Fibroblast of gingiva (primary cell): ENCODE results near the gene KNDC1.
"Not testable (repeated sequence)": the region's sequence is repeated elsewhere in the genome, so short reads cannot be mapped to it uniquely, and the experiment has no call there.

ENCODE experiments used
- DNase-seq: peaks from one replicate; pipeline ENCODE4 v3.0.0-alpha.2; 2011; ENCODE audit warnings: low read depth

Gene KNDC1

DNA sequence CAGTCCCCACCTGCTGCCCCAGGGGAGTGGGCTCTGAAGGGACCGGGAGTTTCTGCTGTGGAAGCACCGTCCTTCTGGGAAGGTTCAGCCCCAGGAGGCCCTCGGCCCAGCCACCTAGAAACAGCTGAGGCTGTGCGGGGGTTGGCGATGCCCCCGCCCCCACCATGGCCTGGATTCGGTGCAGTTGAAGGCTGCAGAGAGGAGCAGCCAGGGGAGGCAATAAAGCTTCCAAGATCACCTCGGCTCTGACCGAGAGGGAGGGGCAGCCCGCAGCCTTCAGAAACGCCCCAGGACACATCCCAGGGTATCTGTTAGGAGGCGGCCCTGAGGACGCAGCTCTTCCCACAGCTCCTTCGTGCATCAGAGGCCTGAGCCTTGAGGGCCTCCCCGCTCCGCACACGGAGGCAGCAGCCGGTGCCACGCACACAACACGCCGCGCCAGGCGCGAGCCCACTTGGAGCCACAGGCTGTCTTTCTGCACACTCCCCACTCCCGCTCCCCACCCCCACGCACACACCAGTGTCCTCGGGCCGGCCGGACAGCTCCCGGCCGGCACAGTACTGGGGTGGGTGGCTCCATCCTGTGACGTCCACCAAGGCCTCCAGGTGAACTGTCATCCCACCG, 1.6 kb downstream of the KNDC1 start:
- DNase-seq = no peak

DNA sequence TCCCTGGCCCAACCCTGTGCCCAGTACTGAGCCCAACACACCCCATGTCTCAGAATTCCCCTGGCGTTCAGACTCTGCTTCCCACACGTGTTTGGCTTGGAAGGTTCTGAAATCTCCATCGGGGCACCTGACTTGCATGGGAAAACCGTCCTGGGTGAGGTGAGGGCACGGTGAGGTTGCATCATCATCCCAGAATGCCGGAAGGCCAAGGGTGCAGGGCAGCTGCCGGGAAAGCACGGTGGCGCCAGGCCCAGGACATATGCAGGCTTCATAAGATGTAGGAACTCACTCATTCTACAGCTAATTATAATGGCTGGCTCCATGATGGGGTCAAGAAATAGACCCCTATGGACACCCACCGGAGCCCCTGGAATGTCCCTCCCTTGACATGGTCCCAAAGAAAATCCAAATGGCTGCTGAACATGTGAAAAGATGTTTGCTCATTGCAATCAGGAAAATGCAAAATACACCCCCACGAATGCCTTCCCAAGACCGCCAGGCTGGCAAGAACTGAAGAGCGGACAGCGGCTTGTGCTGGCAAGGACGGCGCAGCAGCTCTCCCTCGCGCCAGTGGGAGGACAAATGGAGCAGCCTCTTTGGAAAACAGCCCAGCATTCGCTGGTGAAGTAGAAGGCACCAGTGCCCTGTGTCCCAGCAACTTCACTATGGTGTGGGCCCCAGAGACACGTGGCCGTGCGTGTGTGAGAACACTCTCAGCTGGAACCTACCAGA, 2.3 kb downstream of the KNDC1 start:
- no peak for DNase-seq

DNA sequence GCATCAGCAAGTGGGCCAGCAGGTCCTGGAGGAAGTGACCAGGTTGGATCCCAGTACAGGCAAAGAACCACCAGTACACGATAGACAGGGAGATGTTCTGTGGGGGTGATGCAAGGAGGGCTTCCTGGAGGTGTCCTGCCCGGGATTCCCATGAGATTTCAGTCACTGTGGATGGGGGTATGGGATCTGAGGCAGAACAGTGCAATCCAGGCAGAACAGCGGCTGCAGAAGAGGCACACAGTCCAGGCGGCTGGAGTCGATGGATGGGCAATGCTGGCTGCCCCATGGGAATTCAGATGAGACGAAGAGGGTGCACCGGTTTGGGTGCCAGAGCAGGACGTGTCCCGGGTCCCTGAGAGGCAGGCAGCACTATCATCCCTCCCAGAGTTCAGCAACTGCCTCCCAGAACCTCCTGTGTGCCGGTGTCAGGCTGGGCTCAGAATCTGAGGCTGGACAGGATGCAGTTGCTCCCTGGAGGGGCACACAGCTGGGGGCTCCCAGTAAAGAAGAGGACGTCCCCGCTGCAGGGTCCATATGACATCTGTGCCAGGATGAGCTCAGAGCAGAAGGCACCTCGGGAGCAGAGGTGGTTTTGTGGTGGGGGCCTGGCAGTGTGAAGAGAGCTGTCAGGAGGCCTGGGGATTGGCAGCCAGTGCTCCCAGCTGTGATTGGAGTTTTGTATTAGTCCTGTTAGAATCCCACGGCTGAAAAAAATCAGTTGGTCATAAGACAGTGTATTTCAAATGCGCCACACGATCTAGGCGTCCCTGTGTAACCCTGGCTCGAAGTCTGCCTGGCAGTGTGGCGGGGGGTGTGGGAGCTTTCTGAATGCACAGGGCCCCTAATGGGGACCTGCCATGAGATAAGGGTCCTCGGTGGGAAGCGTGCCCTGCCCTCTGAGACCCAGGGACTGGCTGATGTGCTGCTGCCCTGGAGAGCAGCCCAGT, 3.2 kb downstream of the KNDC1 start:
- no peak for DNase-seq

DNA sequence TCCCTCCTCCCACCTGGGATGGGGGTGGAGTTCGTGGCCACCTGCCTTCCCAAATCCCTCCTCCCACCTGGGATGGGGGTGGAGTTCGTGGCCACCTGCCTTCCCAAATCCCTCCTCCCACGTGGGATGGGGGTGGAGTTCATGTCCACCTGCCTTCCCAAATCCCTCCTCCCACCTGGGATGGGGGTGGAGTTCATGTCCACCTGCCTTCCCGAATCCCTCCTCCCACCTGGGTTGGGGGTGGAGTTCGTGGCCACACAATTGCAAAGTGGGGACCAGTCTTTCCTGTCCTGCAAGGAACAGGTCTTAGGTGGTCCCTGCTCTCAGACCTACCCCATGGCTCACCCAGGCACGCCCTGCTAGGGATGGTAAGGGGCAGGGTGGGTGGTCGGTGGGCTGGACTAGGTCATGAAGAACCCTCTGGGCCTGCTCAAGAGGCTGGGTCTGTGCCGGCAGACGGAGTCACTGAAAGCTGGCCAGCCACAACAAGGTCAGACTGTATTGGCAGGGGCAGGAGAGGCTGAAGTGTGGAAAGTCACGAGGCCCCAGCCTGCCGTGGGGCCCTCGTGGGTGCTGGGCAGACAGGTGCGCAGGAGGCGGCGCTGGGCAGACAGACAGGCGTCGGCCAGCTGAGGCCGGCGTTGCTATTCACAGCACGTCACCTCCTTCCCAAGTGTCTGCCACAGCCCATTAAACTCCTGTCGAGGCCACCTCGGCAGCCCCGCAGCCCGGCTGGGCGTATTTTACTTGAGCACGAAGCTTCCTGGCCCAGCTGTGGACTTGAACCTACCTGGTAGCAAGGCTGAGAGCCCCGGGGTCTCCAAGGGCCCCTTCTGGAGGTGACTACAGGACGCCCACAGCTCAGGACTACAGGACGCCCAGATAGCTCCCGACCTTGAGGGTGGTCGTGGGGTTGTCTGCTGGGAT, 4.1 kb downstream of the KNDC1 start:
- DNase-seq = no peak

DNA sequence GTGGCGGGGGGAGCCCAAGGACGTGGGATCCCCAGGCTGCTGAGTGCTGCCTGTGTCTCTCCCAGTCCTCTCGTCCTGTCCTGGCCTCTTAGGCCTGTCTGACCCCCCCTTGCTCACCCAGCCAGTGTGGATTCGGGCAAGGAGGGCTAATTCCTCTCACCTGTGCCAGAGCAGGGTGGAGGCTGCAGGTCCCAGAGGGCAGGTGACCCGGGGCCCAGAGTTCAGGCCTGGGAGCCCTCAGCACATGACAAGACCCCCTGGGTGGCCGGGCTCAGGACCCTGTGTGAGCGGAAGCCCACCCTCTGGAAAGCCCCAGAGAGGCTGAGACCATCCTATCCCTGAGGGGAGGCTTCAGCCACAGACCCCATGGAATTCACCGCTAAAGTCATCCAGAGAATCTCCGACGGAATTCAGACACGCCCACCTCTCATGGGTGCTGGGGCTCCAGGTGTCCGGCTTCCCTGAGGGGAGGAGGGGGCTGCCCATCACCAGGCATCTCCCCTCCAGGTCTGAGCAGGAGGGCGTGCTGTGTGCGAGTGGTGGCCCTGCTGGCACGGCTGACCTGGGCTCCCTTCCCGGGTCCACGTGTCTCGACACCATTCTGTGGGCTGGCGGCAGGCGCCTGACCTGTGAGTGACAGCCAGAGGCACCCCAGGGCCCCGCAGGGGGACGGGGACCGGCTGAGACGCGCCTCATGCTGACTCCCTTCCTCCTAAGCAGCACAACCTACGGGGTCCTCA, 5.0 kb downstream of the KNDC1 start:
- DNase-seq = no peak

DNA sequence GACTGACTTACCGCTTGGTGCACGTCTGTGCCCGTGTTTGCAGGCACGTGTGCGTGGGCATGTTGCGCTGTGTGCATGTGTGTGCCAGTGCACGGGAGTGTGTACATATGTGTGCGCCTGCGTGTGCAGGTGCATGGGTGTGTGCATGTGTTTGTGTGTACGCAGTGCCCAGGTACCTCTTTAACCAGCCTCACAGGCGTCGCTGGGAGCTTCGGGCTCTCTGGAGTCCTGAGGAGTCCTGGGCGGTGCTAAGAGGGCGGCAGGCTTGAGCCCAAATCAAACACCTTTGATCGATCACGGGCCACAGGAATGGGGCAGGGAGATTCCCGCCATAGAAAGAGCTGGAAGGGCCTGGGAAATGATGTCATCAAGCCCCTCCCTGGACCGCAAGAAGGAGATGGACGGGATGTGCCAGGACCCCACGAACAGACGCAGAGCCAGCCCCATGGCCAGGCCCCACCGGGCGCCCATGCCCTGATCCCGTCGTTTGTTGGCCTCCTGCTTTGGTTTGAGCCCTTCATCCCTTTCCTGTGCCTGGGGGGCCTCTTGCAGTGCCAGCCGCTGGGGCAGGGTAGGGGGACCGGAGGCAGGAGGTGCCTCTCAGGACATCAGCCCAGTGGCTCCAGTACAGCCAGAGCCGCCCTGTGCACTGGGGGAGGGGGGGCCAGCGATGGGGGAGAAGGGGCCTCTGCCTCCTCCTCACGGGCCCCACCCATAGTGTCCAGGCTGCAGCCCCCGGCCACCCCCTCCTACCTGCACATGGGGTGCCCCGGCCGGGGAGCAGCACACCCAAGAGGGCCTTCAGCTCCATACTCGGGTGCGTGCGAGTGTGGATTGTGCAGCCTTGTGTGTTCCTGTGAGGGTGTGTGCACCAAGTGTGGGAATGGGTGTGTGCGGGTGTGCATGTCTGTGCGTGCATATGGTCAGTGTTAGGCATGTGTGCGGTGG, 5.8 kb downstream of the KNDC1 start:
- no peak for DNase-seq

DNA sequence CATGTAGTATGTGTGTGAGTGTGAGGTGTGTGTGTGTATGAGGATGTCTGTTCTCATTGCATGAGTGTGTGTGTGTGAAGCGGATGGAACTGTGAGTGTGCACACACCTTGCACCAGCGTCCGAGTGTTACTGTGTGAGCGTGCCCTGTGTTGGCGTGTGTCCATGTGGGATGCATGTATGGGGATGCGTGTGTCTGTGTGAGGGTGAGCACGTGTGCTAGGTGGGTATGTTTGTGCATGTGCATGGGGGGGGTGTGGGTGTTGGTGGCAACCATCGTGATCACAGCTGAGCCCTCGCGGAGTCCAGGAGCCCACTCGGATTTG, 6.4 kb downstream of the KNDC1 start:
- DNase-seq = no peak

DNA sequence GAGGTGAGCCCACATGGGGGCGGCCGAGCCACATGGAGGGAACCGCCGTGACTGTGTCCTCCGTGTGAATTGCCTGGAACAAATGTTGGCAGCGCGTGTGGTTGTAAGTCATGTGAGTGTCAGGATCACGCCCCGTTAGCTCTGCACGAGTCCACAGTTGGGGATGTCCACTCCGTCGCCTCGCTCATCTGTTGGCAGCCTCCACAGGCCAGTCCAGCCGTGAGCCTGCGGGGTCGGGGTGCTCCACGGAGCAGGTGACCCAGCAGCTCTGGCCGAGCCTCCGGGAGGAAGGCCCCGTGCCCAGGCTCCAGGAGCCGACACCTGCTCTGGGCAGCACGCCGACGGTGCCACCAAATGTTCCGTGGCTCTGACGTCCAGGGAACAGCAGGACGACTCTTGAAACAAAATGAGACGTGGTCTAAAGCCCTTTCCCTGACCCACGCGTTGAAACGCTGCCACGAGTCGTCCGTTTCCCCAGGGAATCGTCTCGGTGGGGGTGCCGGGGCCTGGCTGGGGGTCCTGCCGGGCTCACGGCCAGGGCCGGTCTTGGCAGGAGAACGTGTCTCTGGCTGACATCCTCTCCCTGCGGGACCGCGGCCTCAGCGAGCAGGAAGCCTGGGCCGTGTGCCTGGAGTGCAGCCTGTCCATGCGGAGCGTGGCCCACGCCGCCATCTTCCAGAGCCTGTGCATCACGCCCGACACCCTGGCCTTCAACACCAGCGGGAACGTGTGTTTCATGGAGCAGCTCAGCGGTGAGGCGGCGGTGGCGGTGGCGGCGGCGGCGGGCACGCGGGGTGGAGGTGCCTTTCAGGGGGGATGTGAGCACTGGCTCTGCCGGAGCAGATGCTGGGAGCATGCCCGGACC, 7.0 kb downstream of the KNDC1 start:
- no peak for DNase-seq

DNA sequence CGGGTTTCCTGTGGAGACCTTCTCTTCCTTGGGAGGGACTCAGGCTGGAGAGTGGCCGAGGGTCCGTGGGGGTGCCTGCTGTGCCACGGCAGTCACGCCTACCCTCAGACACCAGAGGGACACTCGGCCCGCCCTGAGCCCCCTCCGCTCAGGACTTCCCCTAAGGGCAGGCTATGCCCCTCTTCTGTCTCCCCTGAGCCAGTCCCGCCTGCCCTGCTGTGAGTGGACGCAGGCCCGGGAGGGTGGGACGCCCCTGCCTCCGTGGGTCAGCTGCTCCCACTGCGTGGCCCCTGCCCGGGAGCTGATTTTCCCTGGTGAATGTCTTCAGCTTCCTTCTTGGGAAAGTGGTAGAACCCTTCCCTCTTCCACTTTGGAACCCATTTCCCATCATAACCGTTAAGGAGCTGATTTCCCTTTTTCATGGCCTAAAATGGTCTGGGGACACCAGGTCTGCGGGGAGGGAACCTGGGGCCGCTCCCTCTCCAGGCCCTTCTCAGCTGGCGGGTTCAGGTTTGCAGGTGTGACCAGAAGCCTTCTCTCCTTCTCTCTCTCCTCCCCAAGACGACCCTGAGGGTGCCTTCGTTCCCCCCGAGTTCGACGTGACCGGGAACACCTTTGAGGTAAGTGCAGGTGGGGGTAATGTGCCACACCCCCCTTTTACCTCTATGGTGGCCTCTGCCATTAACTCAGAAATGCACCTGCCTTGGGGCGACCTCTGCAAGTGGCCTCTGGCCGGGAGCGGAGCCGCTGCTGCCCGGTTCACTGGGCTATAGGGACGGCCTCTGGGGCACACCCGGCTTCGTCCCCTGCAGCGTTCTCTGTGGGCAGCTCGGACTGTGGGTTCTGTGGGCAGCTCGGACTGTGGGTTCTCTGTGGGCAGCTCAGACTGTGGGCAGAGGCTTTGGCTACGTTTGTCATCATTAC, 7.9 kb downstream of the KNDC1 start:
- DNase-seq = no peak

DNA sequence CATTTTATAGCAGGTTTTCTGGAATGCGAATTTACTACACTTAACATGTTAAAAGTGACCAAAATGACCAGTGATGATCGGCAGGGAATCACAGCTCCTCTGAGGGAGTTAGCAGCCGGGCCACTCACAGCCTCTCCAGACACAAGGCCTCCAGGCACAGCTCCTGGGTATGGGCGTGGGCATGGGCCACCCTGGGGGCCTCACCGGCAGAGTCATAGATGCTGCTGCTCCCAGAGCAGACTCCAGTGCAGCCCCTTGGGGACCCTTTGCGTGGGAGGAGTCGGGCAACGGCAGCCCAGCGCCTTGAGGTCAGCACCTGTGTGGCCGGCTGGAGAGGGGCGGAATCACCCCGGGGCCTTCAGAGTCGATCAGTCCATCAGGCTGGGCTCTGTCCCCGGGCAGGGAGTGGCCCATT, 8.6 kb downstream of the KNDC1 start:
- no peak for DNase-seq

DNA sequence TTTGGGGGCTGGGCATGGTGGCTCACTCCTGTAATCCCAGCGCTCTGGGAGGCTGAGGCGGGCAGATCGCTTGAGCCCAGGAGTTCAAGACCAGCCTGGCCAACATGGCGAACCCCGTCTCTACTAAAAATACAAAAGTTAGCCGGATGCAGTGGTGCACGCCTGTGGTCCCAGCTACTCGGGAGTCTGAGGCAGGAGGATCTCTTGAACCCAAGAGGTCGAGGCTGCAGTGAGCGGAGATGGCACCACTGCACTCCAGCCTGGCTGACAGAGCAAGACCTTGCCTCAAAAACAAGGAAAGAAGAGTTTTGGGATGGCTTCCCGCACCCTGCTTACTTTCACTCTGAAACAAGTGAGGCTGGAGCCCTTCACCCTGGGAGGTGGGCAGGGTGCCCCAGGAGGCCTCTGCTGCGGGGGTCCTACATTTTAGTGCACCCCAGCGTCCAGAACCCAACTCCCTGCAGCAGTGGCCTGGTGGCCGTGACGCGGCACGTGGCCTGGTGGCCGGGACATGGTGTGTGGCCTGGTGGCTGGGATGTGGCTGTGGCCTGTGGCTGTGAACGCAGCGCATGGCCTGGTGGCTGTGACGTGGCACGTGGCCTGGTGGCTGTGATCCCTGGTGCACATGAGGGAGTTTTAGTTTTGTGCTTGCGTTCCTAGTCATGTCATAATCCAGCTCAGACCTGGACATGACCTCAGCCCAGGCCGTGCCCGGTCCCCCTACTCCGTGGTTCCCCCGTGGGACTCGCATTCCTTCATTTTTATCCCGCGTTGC, 9.3 kb downstream of the KNDC1 start:
- DNase-seq = no peak

DNA sequence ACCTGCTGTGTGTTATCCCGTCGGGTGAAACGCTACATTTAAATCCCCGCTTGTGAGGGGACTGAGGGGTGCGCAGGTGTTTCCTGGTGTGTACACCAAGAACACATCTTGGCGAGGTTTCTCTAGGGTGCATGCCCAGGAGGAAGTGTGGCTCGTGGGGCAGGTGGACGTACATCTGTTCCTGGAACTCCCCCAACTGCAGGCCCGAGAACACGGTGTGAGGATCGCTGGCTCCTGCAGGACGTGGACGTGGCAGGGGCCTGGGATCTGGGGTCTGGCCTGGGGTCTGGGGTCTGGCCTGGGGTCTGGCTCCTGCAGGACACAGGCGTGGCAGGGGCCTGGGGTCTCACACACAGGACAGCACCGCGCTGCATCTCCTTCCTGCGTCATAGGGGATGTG, 10.1 kb downstream of the KNDC1 start:
- DNase-seq = no peak

DNA sequence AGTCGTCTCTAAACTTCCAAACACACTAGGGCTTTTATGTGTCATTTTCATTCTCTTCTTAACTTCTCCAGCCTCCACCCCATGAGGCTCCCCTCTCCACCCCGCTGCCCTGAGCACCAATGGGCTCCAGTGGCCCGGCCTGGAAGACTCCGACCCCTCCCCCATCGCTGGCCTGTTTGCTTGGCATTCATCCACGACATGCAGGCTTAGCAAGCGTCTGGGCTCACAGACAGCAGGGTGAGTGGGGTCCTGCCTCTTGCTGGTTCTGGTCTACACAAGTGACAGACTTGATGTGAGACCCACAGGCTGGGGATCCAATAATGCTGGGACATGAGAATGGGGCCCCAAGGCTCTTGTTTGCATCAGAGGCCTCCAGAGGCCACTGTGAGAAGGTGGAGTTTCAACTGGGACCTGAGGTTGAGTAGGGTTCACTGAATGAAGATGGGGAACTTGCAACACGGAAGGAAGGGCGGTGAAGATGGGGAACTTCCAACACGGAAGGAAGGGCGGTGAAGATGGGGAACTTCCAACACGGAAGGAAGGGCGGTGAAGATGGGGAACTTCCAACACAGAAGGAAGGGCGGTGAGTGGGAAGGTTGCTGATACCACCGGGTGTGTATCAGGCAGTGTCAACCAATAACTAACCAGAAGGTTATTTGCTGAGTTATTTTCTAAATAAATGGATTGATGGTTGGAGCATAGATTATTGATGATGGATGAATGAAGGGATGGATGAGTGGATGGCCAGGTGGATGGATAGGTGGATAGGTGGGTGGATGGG, 14.0 kb downstream of the KNDC1 start:
- DNase-seq = no peak

DNA sequence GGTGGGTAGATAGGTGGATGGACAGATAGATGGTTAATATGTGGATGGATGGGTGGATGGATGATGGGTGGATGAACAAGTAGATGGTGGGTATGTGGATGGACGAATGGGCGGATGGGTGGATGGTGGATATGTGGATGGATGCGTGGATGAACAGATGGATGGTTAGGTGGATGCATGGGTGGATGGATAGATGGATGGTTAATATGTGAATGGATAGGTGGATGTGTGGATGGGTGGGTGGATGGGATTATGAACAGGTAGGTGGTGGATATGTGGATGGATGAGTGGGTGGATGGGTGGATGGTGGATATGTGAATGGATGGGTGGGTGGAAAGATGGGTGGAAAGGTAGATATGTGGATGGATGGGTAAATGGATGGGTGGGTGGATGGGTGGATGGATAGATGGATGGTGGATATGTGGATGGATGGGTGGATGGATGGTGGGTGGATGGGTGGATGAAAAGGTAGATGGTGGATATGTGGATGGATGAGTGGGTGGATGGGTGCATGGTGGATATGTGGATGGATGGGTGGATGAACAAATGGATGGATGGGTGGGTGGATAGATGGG, 14.8 kb downstream of the KNDC1 start:
- no peak for DNase-seq

DNA sequence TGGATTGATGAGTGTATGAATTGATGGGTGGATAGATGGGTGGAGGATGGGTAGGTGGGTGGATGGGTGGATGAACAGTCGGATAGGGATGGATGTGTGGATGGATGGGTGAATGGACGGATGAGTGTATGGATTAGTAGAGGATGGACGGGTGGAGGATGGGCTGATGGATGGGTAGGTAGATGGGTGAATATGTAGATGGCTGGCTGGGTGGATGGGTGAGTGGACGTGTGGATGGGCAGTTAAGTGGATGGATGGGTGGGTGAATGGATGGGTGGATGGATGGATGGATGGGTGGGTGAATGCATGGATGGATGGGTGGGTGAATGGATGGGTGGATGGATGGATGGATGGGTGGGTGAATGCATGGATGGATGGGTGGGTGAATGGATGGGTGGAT, 15.6 kb downstream of the KNDC1 start:
- not testable (repeated sequence) for DNase-seq

DNA sequence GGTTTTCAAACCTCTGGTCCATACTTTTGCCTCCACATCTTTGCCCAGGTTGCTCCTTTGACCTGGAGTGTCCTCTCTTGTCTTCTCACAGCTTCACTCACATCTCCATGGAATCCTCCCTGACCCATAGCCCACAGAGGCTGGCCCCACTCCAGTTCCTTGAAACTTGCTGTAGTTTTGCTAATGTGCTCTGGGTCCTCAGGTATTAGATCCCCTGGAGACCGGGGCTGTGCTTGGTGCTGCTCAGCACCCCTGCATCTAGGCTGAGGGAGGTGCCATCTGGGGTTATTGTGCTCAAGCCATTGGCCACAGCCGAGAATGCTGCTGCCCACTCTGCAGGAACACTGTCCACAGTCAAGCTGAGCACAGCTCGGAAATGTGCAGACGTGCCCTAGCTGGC, 16.5 kb downstream of the KNDC1 start:
- DNase-seq = no peak
